Left lobe of liver (tissue), 2 donors: ENCODE results near the gene DNAL4. TPM values are rescaled to one million over a fixed set of nuclear protein-coding genes. Genes with fewer than 3 reads are reported as not detected.
A peak's percentile ranks its signal among the peaks of the same experiment; 100 is the strongest.

ENCODE experiments used
- ATAC-seq: fragments of 200-7000 bp; cut with Tn5 transposase; one replicate; pipeline ENCODE4 v1.9.1; 2020; ENCODE audit warnings: mild to moderate bottlenecking, moderate library complexity
- DNase-seq: peaks from one replicate; pipeline ENCODE4 v3.0.0-alpha.2; 2020; ENCODE audit warnings: low spot score
- total RNA-seq: library from RNA; stranded (reverse); gene quantifications from one replicate; pipeline ENCODE4 v1.2.1, GENCODE V29; 2021
- donor health status: DM: no; HTN: no; CAD: no; lungs with moderate emphysema.
- donor health status: DM: no; HTN: yes; CAD: no.

The DNAL4 gene
- total RNA-seq, 1 donor from 2014 or later = 3.3 TPM

DNA sequence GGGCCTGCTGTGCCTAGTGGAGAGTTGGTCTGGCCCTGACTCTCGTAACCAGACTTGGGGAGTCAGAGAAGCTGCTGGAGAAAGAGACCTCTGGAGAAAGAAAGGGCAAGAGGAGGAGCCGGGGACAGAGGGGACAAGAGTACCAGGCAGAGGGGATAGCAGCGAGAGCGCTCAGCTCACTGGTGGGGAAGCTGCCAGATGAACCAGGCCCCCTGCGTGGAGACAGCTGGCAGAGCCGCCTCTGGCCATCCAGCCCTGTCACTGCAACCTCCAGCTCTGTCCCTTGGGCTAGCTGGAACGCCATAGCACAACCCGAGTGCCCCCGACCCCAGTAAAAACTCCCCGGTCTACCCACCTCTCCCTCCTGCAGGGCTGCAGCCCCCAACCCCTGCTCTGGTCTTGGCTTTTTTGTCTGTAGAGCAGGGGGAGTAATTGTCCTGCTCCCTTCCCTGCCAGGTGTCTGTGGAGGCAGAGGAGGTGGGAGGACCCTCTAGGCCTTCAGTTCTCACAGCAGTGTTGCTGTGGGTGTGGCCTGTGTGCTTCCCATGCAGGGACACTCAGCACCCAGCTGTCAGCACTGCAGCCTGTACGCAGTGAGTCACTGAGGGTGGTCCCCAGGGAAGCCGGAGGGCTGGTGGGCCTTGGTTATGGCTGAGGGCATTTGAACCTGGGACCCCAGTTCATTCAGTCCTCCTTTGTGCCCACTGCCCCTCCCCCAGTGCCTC is 33.3 kb downstream of the DNAL4 start:
- no peak for DNase-seq
- no peak for ATAC-seq

GRCh38 chr22:38759005-38759404 is 34.9 kb downstream of the DNAL4 start:
- DNase-seq (no peak), ATAC-seq (no peak)

DNA sequence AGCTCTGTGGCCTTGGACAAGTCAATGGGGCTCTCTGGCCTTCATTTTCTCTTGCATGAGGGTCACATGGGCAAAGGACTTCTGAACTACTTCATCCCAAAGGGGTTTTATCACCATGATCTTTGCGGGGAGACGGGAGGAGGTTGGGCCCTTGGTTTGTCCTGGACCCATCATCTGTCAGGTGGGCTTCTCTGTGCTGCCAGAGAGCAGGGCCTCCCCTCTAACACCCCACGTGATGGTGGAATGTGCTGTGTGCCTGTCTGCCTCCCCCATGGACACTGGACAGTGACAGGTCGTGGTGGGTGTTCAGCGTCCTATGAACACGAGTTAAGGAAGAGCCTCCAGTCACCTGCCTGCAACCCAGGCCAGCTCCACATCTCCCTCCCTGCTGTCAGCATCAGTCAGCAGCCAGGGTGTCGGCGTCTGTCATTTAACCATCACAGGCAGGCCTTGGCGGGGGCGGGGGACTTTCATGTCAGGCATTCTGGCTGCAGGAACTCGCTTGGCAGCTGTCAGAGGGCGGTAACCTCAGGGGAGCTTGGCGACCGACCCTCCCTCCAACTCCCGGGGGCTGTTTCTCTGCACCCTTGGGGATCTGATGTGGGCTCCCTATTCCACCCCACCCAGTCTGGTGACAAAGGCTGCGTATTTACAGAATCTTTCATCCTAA is 35.5 kb downstream of the DNAL4 start:
- no peak for ATAC-seq

GRCh38 chr22:38757464-38757757 is 36.5 kb downstream of the DNAL4 start:
- ATAC-seq (no peak), DNase-seq (no peak)

More for the DNA sequence above, 35.5 kb downstream of the DNAL4 start:
- no peak for DNase-seq

DNA sequence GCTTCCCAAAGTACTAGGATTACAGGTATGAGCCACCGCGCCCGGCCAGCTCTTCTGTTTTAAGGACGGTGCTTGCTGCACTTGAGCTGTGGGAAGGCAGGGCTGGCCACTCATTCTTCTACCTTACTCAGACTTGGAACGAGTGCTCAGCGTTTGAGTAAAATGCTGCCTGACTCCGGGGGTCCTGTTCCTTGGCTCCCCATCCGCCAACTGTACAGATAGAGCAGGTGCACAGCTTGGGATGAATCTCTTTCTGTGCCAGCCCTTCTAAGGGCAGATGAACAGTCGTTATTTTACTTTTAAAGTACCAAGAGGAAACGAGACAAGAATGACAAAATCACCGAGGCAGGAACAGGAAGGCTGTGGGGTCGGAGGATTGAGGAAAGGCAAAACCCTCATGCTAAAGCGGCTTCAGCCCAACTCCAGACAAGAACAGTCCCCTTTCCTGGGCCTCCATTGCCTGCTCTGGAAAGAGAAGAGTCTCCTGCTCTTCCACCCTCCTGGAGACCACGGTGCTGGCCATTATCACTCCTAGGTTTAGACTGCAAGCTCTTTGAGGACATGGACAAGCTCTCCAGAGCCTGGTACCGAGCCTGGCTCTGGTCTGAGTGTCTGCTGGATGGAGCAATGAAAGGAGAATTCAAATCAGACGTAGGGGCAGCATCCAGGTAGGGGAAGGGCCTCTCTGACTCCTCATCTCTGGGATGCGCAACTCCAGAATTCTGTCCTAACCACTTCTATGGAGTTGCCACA is 37.1 kb downstream of the DNAL4 start:
- no peak for ATAC-seq
- no peak for DNase-seq

DNA sequence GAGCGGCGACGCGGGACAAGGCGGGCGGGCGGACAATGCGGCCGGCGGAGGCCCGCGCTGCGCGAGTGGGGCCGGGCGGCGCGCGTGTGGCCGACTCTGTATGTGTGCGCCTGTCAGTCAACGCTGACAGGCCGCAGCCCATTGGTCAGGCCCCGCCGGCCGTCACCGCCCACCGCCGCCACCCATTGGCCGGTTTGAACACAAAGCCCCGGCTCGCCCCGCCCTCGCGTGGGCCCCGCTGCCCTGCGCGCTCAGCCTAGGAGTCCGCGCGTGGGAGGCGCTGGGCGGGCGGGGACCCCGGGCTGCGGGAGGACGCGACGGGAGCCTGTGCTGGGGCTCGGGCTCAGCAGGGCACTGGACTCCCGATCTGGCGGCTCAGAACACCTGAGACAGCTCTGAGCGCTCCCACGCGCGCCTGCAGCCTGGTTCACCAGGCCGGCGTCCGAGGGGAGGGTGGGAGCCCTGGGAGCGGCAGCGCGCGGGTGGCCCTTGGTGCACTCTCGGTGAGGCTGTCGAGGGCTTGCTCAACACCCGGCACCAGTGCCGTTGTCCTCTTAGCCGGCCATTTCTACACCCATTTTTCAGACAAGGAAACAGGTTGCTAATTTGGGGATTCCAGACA is 37.9 kb downstream of the DNAL4 start, which contains the start of gene SUN2:
Gene SUN2 (minus strand): TSS at position 88 of the 622 bp plus-strand sequence. CDS start 3,370 bp downstream, outside the sequence.
- peak; percentile 97 for DNase-seq
- ATAC-seq = peak; percentile 69

- ATAC-seq (peak; percentile 75), DNase-seq (peak; percentile 99)
Measured at GRCh38 chr22:38755155-38755910, 38.6 kb downstream of the DNAL4 start.

DNA sequence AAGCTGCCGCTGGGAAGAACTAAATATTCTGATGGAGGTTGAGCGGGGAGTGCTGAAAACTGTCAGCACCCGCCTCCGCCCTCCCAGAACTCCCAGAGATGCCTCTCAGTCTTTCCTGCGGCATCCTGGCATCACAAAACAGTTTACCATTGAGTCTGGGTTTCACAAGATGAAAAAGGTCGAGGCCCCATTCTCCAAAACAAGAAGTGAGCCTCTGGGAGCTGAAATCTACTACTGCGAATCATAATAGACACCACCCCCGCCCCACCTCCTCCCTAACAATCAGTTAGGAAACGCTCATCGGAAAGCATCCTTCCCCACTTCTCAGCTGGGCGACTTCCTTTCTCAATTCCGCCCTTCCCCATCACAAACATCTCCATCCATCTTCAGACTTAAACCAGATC is 39.2 kb downstream of the DNAL4 start:
- ATAC-seq (peak; percentile 3), DNase-seq (no peak)

DNA sequence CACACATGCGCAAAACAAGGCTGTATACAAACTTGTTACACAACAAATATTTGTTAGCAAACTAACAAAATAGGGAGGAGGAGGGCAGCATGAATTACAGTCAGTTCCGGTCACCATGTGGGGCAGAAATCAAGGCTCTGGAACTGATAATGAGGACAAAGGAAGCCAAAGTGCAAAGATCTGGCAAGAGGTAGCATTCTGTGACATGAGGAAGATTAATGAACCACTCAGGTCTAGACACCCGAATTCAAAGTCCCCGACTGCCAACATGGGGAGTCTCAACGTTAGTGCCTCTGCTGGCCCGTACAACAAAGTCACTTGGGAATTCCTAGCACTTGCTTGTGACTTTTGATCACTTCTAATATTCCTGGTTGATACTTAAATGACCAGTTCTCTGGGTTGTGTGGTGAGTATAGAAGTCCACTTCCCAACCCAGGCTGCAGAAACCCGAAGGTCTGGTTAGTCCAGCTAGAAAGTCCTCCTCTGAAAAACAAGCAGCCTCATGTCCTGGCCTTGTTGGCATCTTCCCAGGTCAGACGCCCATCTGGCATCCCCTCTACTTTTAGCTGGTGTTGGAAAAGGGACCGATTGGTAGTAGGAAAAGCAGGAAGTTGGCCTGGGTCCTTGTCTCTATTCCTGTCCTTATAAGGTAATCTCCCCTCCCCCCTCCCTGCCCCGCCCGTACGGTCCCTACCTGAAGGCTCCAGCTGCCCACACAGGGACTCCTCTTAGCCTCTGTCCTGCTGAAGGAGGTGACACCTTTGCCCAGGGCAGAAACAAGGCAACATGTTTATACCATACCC is 39.8 kb downstream of the DNAL4 start:
- DNase-seq (peak; percentile 89), ATAC-seq (peak; percentile 59)

DNA sequence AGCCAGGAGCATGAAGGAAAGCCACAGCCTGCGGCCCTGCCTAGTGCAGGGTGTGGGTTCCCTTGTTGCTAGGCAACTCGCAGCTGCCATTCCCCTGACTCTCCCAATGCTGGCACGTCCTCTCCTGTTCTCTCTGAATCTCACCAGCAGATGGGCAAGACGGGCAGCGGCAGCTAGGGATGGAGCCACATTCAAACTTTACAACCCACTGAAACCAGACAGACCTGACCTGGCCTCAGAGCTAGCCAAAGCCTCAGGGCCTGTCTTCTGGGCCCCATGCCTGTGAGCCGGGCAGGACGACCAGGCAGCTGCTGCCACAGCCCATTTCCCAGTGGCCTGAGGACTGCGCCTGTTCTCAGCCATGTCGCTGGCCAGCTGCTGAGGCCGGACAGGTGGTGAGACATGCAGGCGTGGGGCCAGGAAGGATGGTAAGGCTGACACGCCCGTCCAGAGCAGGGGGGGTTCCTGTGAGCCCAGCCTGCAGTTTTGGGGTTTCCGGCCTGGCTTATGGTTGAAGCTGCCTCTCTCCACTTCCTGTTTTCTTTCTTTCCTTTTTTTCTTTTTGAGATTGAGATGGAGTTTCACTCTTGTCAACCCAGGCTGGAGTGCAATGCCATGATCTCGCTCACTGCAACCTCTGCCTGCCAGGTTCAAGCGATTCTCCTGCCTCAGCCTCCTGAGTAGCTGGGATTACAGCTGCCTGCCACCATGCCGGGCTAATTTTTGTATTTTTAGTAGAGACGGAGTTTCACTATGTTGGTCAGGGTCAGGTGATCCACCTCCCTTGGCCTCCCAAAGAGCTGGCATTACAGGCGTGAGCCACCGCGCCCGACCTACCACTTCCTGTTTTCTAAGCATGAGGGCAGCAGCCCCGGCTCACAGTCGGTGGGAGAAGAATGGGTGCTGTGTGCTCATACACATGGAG is 42.3 kb downstream of the DNAL4 start:
- no peak for ATAC-seq
- DNase-seq = no peak

DNA sequence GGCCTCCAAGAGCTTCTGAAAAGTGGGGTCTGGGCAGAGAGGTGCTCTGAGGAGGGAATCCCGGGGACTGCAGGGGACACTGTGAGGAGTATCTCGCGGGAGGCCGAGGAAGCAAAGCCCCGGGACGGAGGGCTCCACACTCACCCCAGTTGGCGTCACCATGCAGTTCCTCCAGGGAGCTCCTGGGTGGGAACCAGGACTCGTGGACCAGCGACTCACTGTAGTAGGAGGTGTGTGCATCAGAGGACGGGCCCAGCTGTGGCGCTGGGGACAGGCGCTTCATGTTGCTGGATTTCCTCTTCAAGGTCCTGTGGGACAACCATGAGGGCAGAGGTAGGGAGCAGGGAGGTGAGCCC is 42.9 kb downstream of the DNAL4 start:
- ATAC-seq = no peak
- DNase-seq = no peak

GRCh38 chr22:38750638-38751037 is 43.3 kb downstream of the DNAL4 start:
- ATAC-seq = no peak
- no peak for DNase-seq

DNA sequence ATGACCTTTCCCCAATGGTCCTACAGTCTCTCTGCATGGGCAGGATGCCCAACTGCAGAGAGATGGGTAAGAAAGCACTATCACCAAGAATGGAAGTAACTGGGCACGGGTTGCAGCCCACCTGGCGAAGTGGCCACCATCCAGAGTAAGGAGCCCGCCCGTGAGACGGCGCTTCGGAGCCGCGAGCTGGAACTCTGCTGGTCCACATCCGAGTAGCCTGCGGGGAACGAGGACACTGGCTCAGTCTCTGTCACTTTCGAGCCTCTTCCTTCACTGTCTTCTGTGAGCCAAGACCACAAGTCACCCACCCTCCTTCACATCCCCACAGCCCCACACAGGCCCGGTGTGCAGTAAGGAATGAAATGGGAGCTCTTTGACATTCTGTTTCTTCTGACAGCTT is 43.8 kb downstream of the DNAL4 start:
- ATAC-seq (no peak), DNase-seq (no peak)

DNA sequence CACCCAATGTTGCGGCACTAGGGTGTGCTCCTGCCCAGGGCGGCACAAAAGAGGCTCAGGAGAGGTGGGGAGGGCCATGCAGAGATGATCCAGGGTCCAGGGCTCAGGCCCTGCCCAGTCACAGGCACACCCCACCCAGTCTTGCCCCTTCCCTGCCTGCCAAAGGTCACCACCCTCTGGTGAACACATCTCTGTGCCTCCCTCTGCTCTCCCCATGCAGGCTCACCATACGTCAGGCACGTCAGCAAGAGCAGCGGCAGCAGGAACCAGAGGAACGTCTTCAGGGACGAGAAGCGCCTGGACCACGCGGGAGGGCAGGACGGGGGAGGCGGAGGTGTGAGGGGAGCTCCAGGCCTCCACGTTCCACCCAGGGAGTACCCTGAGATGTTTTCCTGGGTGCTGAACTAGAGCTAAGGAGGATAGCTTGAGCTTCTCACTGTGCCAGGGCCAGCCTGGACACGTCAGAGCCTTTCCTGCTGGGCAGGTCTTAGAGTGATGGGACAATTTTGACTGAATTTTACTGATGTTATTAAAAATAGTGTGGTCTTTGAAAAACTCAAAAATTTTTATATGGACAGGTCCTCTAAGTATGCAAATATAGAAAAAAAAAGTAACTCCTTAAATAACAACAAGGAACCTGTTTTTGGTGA is 45.3 kb downstream of the DNAL4 start:
- ATAC-seq (peak; percentile 20), DNase-seq (no peak)

DNA sequence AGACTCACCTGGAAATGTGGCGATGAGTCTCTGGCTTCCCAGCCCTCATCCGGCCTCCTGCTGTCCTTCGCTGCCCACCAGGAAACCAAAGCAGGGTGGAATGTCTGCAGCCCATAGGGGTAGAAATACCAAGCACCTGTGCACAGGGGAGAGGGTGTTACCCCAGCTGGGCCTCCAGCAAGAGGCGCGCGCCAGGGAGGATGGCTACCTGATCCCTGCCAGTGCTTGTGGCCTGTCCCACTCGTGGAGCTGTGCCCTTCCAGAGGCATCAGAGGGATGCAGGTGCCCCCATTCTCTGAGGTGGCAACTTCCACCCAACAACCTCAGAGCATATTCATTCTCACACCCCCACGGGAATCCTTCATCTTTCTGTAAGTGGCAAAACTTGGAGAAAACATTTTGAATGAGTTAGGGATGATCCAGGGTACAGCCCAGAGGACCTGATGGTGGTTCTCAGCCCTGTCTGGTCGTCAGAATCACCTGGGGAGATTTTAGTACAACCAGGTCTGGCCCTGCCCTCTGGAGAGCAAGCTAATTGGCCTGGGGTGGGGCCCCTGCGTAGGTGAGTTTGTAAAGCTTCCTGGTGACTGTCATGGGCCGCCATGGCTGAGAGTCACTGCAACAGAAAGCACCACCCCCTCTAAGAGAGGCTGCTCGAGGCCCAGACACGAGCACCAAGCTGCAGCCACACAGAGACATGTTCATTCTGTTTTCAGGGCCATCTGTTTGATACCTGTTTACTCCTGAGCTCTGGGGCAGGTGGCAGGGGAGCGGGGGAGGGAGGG is 48.1 kb downstream of the DNAL4 start:
- DNase-seq (no peak), ATAC-seq (no peak)

GRCh38 chr22:38744981-38745380 is 49.0 kb downstream of the DNAL4 start:
- DNase-seq = peak; percentile 87
- peak; percentile 76 for ATAC-seq

DNA sequence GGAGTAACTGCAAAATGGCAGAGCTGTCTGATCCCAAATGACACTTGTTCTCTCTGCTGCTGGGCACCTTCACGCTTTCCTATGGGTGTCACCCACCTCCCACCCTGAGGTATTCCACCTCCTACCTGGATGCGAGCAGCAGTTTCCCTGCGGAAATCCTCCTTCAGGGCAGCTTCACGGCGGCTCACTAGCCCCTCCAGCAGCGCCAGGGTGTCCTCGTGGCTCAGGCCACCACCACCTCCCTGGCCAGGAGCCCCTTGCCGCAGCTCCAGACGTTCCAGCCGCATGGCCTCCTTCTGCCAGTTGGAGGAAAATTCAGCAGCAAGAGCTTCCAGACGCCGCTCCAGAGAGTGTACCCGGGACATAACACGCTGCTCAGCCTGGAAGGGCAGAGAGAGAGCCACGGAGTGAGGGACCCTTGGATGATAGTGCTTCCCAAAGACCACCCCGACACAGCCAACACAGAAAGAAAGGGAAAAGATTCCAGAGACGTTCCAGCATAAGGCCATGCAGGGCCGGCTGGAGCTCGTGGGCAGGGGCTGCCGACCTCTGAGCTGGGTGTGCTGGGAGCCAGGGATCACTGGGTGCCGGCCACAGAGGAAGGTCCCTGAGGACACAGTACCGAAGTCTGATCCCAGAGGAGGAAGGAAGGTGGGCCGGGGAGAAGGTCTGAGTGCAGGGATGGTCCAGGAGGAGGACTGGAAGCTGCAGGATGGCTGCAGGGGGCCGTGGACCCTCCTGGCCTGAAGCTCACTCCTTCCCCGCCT is 51.6 kb downstream of the DNAL4 start:
- DNase-seq (no peak), ATAC-seq (no peak)
